AG04449 (cell line): Measurements from ENCODE around the gene PBX3.

Source experiments
- CTCF ChIA-PET: fragments of 350-600 bp; formaldehyde crosslinking; extraction: SDS; loops from one replicate; lab custom pipeline; 2021; ENCODE audit warnings: antibody characterized with exemption; lab: Yijun Ruan, JAX
- POLR2A ChIA-PET: fragments of 400-600, 350-600 bp; formaldehyde crosslinking; extraction: SDS; loops from one replicate; lab custom pipeline; 2020; ENCODE audit warnings: antibody characterized with exemption, inconsistent platforms; lab: Yijun Ruan, JAX
- DNase-seq: peaks from one replicate; pipeline ENCODE4 v3.0.0-alpha.2; 2010; ENCODE audit warnings: low read depth, low spot score
- H3K4me3 ChIP-seq: 2 replicates; pipeline ENCODE4 v1.5.1; 2011; ENCODE audit warnings: low read depth, mild to moderate bottlenecking, control low read depth, low read length
- TF ChIP-seq, protein P1 (sequence below): IDR thresholded peaks from one replicate; pipeline ENCODE4 v1.5.1; 2011; ENCODE audit warnings: mild to moderate bottlenecking, moderate library complexity, low read length, control low read depth, inconsistent platforms; ENCODE audit not compliant: insufficient read depth; ENCODE audit errors: missing control alignments

PBX3 gene

DNA sequence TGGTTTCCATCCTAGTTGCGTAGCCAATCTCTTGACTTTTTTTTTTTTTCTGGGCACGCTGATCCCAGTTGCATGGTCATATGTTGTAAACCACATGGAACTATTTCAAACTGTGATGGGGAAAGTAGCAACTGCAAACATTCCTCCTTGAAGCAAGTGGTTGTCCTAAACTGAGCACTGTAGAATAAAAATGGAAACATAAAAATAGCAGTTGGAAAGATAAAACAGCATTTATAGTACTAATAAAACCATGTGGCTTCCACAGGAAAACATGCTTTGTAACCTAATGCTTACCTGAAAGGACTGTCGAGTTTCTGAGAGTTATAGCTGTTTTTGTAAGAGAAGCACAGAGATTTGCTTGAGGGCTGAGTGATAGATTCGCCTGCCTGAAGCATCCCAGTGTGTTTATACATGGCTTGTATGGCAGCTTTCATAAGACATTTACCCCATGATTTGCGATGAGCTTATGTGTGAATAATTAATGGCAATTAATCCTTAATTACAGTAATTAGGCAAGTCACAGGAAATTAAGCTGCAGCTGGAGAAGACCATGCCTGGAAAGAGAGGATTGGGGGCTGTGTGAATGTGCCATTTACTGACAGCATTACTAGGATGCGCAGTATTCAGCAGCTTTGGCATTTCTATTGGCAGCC lies 136.5 kb downstream of the PBX3 start:
- POLR2A ChIA-PET = interaction anchor here (0.6 kb wide), 1 partner anchor 32 kb away, joined by 5 read pairs; no protein-coding TSS in a partner anchor
- TF ChIP-seq, protein P1, sequence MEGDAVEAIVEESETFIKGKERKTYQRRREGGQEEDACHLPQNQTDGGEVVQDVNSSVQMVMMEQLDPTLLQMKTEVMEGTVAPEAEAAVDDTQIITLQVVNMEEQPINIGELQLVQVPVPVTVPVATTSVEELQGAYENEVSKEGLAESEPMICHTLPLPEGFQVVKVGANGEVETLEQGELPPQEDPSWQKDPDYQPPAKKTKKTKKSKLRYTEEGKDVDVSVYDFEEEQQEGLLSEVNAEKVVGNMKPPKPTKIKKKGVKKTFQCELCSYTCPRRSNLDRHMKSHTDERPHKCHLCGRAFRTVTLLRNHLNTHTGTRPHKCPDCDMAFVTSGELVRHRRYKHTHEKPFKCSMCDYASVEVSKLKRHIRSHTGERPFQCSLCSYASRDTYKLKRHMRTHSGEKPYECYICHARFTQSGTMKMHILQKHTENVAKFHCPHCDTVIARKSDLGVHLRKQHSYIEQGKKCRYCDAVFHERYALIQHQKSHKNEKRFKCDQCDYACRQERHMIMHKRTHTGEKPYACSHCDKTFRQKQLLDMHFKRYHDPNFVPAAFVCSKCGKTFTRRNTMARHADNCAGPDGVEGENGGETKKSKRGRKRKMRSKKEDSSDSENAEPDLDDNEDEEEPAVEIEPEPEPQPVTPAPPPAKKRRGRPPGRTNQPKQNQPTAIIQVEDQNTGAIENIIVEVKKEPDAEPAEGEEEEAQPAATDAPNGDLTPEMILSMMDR = no peak

DNA sequence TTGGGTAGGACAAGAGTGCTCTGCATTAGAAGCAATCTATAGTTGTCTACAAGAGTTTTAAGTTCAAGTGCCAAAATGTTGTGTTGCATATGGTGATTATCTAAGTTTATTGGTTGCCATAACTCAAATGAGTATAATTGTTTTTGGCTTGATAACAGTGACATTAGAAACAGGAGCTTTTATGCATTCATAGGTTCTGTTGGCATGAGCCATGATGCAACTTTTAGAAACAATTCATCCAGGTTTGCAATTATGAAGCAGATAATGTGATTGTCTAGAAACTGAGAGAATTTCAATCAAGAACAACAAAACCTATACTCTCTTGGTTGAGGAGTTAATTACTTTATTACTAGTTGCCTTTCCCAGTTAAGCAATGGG lies 137.0 kb downstream of the PBX3 start:
- TF ChIP-seq, protein P1 = no peak
- POLR2A ChIA-PET = interaction anchor here (0.6 kb wide), 1 partner anchor 32 kb away, joined by 5 read pairs; no protein-coding TSS in a partner anchor
- H3K4me3 ChIP-seq = no peak overlapping the region
- DNase-seq = no peak
- CTCF ChIA-PET = interaction anchor here (0.5 to 1.0 kb wide), 3 partner anchors 17 to 476 kb away, joined by 3 to 4 read pairs (median 3); no protein-coding TSS in a partner anchor

More for the DNA sequence above, 136.5 kb downstream of the PBX3 start:
- CTCF ChIA-PET = interaction anchor here (0.9 to 1.0 kb wide), 2 partner anchors 28 to 476 kb away, joined by 3 read pairs; no protein-coding TSS in a partner anchor
- H3K4me3 ChIP-seq = no peak overlapping the region
- no peak for DNase-seq

DNA sequence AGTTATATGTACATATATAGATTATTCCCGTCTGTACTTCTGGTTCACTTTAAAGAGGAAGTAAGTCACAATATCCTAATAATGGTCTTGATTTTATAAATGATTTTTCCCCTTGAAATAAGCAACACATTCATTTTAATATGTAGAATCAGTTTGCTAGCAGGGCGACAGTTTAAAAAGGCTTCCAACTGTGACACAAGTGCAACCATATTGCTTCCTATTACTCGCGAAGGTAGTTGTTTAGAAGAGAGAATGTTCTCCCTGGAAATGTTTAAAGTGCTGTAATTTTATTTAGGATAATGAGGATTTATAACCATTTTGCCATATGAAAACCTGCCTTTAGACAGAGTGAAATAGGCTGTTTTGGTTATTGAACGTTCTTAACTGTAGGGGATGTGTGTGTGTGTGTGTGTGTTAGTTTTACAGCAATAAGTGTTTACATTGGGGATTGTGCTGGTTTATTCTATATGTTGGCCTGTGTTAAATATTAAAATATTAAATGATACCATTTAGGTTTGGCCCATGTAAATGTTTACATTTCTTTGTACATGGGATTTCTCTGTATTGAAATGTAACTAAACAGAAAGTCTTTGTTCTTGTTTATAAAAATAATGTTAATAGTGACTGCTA lies 138.3 kb downstream of the PBX3 start:
- TF ChIP-seq, protein P1 = no peak
- CTCF ChIA-PET = no interaction called here
- no peak overlapping the region for H3K4me3 ChIP-seq
- DNase-seq = no peak
- POLR2A ChIA-PET = no interaction called here

DNA sequence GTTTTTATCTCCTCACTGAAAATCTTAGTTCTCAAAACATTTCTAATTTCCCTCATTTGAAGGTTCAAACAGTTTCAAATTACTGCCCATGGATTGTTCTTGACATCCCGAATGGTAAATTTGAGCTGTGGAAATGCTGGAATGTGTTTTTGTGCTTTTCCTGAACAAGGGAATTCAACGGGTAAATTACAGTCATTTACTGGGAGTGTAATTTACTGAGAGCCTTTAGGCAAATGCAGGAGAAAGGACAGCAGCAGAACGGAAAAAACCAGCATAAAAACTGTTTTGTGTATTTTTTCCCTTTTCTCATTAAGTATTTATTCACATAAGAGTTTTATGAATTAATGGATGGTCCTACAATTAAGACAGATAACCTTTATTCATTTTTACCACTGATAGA lies 139.2 kb downstream of the PBX3 start:
- H3K4me3 ChIP-seq = no peak overlapping the region
- TF ChIP-seq, protein P1 = no peak
- ChIA-PET POLR2A (no interaction called here), CTCF (no interaction called here)
- DNase-seq = no peak

DNA sequence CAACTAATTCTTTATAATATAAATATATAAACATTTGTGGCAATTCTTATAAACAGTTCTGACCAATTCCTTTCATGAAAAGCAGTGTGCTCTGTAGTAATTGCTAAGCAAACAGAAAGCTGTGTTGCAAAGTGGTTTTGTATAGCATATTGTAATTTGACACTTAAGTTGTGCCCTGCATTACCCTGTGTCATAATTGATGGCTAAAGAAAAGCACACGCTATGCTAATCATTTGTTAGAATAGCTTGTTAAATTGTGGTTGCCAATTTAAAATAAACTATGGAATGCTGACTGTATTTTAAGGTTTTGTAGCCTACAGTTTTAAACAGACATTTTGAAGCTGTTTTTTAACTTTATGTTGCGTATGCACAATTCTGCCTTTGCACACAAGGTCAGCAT lies 140.0 kb downstream of the PBX3 start:
- H3K4me3 ChIP-seq = no peak overlapping the region
- no peak for DNase-seq
- ChIA-PET CTCF (interaction anchor here (0.8 kb wide), 1 partner anchor 36 kb away, joined by 3 read pairs; no protein-coding TSS in a partner anchor), POLR2A (no interaction called here)
- TF ChIP-seq, protein P1 = no peak

DNA sequence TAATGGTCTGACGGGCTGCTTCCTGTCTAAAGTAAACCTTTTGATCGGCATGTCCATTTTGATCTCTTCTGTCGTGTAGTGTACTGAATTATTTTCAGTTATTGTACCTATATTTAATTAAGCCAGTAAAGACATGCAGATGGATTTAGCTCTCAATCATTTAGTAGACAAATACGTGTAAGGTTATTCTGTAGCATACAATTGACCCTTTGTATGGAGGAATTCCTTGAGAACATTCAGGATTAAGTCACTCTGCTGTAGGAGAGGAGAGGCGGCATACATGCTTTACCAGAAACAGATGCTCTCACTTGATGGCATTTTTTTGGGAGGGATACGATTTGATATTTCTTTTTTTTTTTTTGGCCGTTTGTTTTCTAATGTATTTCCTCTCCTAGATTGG lies 141.0 kb downstream of the PBX3 start:
- POLR2A ChIA-PET = no interaction called here
- no peak overlapping the region for H3K4me3 ChIP-seq
- no peak for DNase-seq
- TF ChIP-seq, protein P1 = no peak
- CTCF ChIA-PET = no interaction called here
